GM10266 (cell line): ENCODE measurements around the gene DOCK9.

Experiments used
- DNase-seq: peaks from one replicate; pipeline ENCODE4 v3.0.0; 2012; ENCODE audit errors: extremely low spot score
- CTCF ChIP-seq: IDR thresholded peaks from 2 replicates; pipeline ENCODE4 v1.5.1; 2012; ENCODE audit warnings: mild to moderate bottlenecking, low read depth; ENCODE audit not compliant: control insufficient read depth, insufficient read depth; ENCODE audit errors: missing control alignments

DOCK9 gene

GRCh38 chr13:98910501-98910951 lies 67.3 kb downstream of the DOCK9 start:
- TF ChIP-seq CTCF, result no peak
- no peak for DNase-seq

- TF ChIP-seq CTCF, result no peak
- DNase-seq, result no peak
Measured at GRCh38 chr13:98909016-98909415, 68.8 kb downstream of the DOCK9 start.

- no peak for TF ChIP-seq CTCF
- no peak for DNase-seq
Measured at GRCh38 chr13:98906746-98907502, 70.9 kb downstream of the DOCK9 start.

- no peak for TF ChIP-seq CTCF
- no peak for DNase-seq
Measured at GRCh38 chr13:98905199-98905598, 72.7 kb downstream of the DOCK9 start.

GRCh38 chr13:98900442-98900841 lies 77.4 kb downstream of the DOCK9 start:
- TF ChIP-seq CTCF, result no peak
- no peak for DNase-seq

- DNase-seq, result no peak
- TF ChIP-seq CTCF, result no peak
Measured at GRCh38 chr13:98897706-98898105, 80.2 kb downstream of the DOCK9 start.

GRCh38 chr13:98896868-98897144 lies 81.1 kb downstream of the DOCK9 start:
- DNase-seq, result no peak
- no peak for TF ChIP-seq CTCF
